ENCODE data around the gene SMG6. TPM values are rescaled to one million over a fixed set of nuclear protein-coding genes. Genes with fewer than 3 reads are reported as not detected.
A peak's percentile ranks its signal among the peaks of the same experiment; 100 is the strongest.

Gene SMG6
- total RNA-seq, 1 experiment from 2014 or later = 33.8 TPM

- Histone ChIP-seq H3K27me3 (replicated peaks; ENCODE audit: control insufficient read depth, insufficient read depth, low read length) (peaks cover 6% of the 10 kb centered on the region), H3K4me1 (peaks cover 19% of the 10 kb centered on the region; the same call in 1 of the 2 replicates), H3K9me3 (no peaks in the 10 kb centered on the region), H3K4me3 (ENCODE audit: low read depth, low read length) (peak overlapping the region; percentile 59), H3K36me3 (ENCODE audit: control insufficient read depth, insufficient read depth, low read length) (no peaks in the 10 kb centered on the region)
- TF ChIP-seq CTCF (IDR thresholded peaks at IDR 0.05; ENCODE audit: insufficient read depth in 1 of 2, low read depth in 1 of 2, low read length in 1 of 2, severe bottlenecking in 1 of 2, unreplicated experiment in 1 of 2) = peak; percentile 84 to 94
- intact Hi-C loops (cut with micrococcal nuclease; ENCODE audit: unreplicated experiment) = loop anchor here (1.0 kb wide), 2 partner anchors 117 to 143 kb away; no protein-coding TSS in a partner anchor
- POLR2A ChIA-PET = interaction anchor here (0.6 to 1.0 kb wide), 2 partner anchors 117 to 228 kb away, joined by 4 to 5 read pairs; no protein-coding TSS in a partner anchor
- no peak overlapping the region for H3K27ac Mint-ChIP-seq (ENCODE audit: unreplicated experiment)
- peaks cover 6% of the 10 kb centered on the region for H3K4me1 Mint-ChIP-seq (ENCODE audit: low read depth, unreplicated experiment)
- CTCF ChIA-PET = interaction anchor here (0.7 to 4.3 kb wide), 13 partner anchors 14 to 144 kb away, joined by 3 to 185 read pairs (median 4); no protein-coding TSS in a partner anchor
- peaks cover 8% of the 10 kb centered on the region for H3K27me3 Mint-ChIP-seq (ENCODE audit: insufficient read depth, unreplicated experiment)
- no peaks in the 10 kb centered on the region for H3K9me3 Mint-ChIP-seq (ENCODE audit: unreplicated experiment)
- H3K4me3 Mint-ChIP-seq (ENCODE audit: unreplicated experiment) = peak overlapping the region; percentile 69
- H3K36me3 Mint-ChIP-seq (ENCODE audit: insufficient read depth, unreplicated experiment) = peaks cover 11% of the 10 kb centered on the region
- BruUV-seq (replicated peaks) = no TSS peak
- DNase-seq = peak; percentile 79 to 87
These were observed 277.8 kb downstream of the SMG6 start for GRCh38 chr17:2025622-2026309.

GRCh38 chr17:2025220-2025621 is 278.4 kb downstream of the SMG6 start, which contains the start of gene RTN4RL1:
RTN4RL1 (minus strand) TSS chr17:2025334; CDS start chr17:2024865, 469 bp downstream.
- POLR2A ChIA-PET = no interaction called here

More at GRCh38 chr17:2025220-2025621, 278.4 kb downstream of the SMG6 start, which contains the start of gene RTN4RL1:
- BruUV-seq (replicated peaks) = no TSS peak
- H3K4me3 Mint-ChIP-seq (ENCODE audit: unreplicated experiment) = peak within 1 kb of the TSS; percentile 69
- peaks cover 11% of the 10 kb centered on the region for H3K36me3 Mint-ChIP-seq (ENCODE audit: insufficient read depth, unreplicated experiment)
- Histone ChIP-seq H3K4me3 (ENCODE audit: low read depth, low read length) (peak within 1 kb of the TSS; percentile 59), H3K9me3 (no peaks in the 10 kb centered on the region), H3K36me3 (ENCODE audit: control insufficient read depth, insufficient read depth, low read length) (no peaks in the 10 kb centered on the region), H3K4me1 (peaks cover 18% of the 10 kb centered on the region; the same call in 1 of the 2 replicates), H3K27me3 (replicated peaks; ENCODE audit: control insufficient read depth, insufficient read depth, low read length) (peaks cover 6% of the 10 kb centered on the region)
- intact Hi-C loops (cut with micrococcal nuclease; ENCODE audit: unreplicated experiment) = no loop called here
- no peak within 1 kb of the TSS for H3K27ac Mint-ChIP-seq (ENCODE audit: unreplicated experiment)
- peaks cover 6% of the 10 kb centered on the region for H3K4me1 Mint-ChIP-seq (ENCODE audit: low read depth, unreplicated experiment)
- peak; percentile 67 to 69 for DNase-seq
- CTCF ChIA-PET = interaction anchor here (0.7 to 4.3 kb wide), 10 partner anchors 13 to 143 kb away, joined by 3 to 185 read pairs (median 5); no protein-coding TSS in a partner anchor
- peaks cover 8% of the 10 kb centered on the region for H3K27me3 Mint-ChIP-seq (ENCODE audit: insufficient read depth, unreplicated experiment)
- H3K9me3 Mint-ChIP-seq (ENCODE audit: unreplicated experiment) = no peaks in the 10 kb centered on the region
- peak in 1 of 2 experiments; percentile 1 for TF ChIP-seq CTCF (IDR thresholded peaks at IDR 0.05; ENCODE audit: insufficient read depth in 1 of 2, low read depth in 1 of 2, low read length in 1 of 2, severe bottlenecking in 1 of 2, unreplicated experiment in 1 of 2)
